GM18526 (cell line): ENCODE results near the gene PLXNA4.

Source experiments
- POLR2A ChIP-seq: IDR thresholded peaks from 3 replicates; pipeline ENCODE4 v1.6.1; 2011; ENCODE audit not compliant: insufficient read length; ENCODE audit errors: extremely low read depth

PLXNA4 gene

DNA sequence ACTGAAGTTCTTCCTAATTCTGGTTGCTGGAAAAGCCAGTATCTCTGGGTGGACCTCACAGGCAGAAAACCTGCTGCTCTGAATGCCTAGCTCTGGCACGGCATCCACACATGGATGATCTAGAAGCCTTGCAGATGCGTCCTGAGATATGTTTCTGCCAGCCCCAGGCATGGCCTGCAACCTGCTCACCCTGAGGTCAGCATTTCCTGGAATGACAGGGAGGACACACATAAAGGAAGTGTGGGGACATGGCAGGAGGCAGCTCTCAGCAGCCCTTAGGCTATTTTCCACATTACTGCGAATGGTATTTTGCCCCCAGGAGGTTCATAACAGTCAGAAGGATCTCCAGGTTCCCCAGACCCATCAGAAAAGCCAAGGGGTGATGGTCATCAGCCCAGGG lies 23.2 kb downstream of the PLXNA4 start:
- no peak for TF ChIP-seq POLR2A

DNA sequence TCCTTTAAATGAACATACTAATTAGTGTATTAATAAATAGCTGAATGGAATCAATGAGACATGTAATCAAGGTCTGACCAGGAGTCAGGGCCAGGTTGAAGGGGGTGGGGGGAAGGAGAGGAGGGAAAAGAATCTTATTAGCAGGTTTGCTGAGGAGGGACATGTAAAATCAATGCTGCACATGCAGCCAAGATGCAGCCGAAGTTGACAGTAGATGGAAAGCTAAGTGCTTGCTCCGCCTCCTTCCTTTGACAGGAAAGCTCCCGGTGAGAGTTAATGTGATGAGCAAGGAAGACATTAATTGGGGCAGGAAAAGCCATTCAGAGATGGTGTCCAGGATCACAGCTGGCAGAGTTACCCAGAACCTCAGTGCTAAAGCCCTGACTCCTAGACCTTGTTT lies 24.4 kb downstream of the PLXNA4 start:
- TF ChIP-seq POLR2A, result no peak

DNA sequence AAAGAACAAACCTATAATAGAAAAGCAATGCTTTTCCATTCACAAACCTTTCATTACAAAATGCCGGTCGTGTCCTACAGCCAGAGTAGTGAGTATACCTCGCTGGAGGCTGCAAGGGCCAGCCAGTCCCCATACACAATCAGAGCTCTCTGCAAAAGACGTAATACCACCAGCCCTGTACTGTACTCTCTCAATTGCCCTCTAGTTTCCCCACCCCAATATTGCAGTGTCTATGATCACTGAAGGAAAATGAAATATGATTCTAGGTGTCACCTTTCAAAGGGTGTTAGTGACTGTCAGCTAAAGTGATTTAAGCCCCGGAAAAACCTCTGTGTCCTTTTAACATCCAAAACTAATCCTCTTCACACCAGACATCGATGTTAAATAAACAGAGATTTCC lies 24.8 kb downstream of the PLXNA4 start:
- TF ChIP-seq POLR2A, result no peak

DNA sequence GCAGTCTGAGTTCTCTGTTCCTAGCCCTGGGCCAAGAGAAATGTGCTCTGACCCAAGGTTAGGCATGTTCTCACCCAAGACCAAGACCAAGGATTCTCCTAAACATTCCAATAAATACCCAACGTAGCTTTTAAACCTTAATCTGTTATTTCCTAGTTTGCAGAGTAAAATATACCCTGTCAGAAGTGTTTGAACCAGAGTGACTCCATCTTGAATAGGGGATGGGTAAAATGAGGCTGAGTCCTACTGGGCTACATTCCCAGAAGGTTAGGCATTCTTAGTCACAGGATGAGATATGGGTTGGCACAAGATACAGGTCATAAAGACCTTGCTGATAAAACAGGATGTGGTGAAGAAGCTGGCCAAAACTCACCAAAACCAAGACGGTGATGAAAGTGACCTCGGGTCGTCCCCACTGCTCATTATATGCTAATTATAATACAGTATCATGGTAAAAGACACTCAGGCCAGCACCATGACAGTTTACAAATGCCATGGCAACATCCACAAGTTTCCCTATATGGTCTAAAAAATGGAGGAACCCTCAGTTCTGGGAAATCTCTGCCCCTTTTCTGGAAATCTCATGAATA lies 27.7 kb downstream of the PLXNA4 start:
- TF ChIP-seq POLR2A, result no peak

DNA sequence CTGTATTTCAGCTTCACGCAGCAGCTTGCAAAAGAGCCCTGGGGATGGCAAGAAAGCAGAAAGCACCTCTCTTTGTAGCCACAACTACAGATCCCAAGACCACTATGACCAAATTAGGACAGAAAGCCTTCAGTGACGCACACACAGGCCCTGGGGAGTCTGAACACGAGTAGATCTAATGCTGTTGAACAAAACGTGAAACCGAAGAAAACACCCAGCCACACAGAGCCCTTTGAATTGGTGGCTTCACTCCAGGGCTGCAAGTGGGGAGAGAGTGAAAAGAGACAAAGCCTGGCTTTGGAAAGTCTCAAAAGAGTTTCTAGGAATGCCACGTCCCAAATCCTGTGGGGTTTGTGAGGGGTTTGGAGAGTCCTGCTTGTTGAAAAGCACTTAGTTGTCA lies 28.4 kb downstream of the PLXNA4 start:
- no peak for TF ChIP-seq POLR2A

DNA sequence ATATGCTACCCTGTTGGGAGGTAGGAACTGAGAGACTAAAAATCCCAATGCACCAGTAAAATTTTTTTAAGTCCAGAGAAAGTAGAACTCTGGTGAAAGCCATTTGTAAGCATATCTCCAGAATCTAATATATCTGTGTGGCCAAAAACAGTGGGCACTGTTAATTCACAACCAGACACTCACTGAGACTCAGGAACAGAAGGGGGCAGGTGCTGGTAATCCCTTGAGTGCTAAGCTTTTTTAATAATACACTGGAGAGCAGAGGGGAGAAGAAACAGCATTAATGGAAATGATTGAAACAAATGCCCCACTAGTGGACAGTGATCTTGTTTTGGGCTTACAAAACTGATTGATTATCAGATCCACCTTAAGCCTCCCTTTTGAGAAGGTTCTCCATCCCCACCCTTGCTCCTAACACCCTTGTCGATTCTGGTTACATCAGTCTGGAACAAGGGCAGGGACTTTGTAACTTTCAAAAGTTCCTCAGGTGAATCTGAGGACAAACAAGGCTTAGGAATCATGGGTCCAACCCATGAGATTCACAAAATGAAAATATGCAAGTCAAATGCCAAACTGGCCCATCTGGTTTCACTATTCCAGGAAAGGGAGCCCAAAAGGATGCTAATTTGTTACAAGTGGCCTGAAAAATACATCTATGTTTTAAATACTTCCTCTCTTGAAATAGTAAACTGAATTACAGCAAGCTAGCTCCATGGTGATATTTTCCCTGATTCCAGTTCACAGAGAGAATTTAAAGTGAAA lies 29.7 kb downstream of the PLXNA4 start:
- no peak for TF ChIP-seq POLR2A

DNA sequence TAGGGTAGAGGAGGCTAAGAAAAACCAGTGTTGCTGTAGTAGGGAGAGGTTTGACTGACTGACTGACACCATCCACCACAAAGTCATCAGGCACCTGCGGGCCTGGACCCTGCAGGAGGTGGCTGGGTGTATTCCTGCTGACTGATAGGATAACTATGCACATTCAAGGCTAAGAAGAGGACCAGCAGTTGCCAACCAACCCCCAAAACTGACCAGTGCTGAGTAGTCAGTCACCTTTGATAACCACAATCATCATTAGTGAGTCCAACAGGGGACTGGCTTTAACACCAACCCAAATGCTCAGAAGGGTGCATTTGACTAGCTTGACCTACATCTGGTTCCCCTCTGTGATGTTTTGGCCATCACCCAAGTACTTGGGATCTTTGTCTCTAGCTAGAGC lies 30.5 kb downstream of the PLXNA4 start:
- TF ChIP-seq POLR2A, result no peak

DNA sequence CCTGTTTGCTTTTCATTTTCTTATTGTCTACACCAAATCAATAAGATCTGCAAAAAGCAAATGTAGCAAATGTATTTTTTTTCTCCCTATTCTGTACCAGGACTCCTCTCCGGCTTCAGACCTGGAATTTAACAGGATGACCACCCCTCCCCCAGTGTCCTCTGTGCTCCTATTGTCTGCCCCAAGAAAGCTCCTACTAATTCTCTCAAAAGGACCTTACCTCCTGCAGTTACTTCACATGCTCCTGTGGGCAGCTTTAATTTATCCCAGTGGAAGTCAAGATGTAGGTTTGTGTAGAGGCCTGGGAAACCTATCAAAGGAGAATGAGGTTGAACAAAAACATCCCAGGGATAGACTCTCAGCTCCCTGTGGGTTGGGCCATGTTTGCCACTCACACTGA lies 31.3 kb downstream of the PLXNA4 start:
- no peak for TF ChIP-seq POLR2A

DNA sequence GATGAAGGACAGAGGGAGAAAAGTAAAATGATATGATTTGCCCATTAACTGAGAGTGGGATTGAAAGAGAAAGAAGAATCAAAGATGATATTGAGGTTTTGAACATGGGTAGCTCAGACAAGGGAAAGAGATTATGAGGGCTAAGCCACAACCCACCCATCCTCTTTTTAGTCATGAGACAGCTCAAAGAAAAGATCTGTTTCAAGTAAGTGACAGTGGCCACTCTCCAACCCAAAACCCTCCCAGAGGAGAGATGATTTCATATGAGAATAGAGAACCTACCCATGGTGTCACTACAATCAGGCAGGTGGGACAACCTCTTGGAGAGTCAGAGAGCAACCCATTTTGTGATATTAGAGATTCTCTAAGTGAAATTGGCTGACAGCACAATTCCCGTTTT lies 32.2 kb downstream of the PLXNA4 start:
- no peak for TF ChIP-seq POLR2A

DNA sequence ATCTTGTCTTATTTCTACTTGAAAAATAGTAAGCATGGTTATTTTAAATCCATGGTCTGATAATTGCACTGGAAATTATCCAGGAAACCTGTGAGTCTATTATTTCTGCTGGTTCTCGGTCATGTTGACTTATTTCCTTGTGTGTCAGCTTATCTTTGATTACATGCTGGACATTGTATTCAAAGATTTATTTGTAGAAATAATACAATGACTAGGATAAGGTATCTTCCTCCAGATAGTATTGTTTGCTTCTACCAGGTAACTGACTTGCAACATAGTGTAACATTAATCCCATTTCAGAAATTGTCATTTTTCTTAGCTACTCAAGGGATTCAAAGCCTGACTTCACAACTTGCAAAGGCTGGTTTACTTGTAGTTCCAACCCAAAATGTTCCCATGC lies 33.4 kb downstream of the PLXNA4 start:
- no peak for TF ChIP-seq POLR2A

DNA sequence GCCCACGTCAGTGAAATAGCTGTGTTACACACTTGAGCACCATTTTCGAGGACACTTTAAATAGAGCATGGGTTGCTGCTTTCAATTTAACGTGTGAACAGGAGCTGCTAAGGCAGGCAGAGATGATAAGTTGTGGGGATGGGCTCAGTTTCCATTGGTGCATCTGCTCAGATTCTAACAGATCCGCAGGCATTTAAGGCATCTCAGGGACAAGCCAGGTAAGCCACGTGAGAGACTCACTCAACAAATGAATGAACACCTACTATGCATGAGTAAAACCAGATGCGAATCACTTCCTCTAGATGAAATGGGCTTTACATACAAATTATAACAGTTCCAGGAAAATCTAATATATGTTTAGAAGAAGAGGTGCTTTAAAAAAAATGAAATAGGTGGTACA lies 34.6 kb downstream of the PLXNA4 start:
- TF ChIP-seq POLR2A, result no peak

DNA sequence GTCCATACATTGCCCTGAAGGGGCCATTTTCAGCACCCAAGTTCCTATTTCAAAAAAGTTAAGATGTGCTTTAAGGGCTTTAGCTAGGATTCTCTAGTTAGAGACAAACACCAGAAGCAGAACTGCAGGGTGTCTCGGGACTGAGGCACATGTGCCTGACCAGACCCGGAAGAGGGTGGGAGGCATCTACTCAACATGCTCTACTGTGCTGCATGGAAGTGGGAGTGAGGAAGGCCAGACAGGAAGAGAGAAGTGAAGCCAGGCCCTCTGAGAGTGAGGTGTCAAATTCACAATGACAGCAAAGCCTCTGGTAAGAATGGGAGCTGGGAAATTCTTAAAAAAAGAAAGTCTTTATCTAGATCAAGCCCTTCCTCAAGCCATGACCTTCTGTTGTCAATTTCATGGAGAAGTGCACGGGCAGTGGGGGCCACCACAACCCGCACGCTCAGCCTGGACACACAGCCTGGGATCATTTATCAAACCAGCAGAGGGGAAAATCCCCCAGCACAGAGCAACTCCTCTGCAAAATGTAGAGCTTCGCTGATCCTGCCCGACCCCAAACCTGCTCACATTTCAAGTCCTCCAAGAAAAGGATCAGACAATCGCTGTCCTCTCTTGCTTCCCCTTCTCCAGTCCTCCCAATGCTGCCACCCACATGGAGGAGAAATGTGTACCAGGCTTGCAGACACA lies 38.7 kb downstream of the PLXNA4 start:
- TF ChIP-seq POLR2A, result no peak

DNA sequence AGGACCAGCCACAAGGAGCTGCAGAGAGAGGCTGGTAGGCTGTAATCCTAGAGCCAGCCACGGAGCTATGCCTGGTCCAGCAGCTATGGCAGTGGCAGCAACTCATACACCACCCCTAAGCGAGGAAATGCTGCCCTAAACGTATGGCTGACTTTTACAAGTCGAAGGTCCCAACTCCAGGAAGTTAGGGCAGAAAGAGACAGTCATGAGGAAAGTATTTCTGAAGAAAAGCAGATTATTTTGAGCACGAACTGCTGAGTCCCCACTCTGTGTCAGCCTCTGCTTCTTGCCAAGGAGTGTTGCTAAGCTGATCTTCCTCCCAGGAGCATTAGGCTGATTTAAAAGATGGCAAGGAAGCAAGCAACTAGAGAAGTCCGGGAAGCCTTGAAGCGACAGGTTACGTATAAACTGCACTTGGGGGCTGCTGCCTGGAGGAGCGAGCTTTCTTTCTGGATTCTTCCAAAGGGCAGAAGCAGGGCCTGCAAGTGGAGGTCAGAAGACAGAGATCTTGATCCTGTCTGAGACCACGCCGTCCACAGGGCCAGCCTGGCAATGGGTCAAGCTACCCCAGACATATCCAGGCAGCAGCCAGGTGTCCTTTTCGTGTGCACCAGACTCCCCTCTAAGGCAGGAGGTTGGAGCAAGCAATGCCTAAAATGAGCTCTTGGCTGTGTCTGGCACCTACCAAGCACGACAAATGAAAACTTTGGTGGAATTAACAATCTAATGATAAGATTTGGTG lies 39.4 kb downstream of the PLXNA4 start:
- no peak for TF ChIP-seq POLR2A

DNA sequence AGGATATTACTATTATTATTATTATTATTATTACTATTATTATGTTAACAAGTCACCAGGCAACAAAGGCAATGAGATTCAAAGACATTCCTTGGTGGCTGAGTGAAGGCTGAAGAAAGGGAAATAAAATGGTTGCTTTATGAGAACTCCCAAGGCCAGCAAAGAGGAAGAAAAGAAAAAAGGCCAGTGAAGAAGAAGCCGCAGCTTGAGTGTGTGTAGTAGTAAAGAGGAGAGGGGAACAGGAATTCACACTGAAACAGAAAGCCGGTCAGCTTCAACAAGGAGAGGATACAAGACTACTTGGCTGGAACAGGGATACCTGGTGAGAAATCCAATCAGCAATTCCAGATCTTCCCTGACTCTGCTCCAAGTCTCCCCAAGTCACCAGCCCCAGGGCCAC lies 42.4 kb downstream of the PLXNA4 start:
- TF ChIP-seq POLR2A, result no peak

DNA sequence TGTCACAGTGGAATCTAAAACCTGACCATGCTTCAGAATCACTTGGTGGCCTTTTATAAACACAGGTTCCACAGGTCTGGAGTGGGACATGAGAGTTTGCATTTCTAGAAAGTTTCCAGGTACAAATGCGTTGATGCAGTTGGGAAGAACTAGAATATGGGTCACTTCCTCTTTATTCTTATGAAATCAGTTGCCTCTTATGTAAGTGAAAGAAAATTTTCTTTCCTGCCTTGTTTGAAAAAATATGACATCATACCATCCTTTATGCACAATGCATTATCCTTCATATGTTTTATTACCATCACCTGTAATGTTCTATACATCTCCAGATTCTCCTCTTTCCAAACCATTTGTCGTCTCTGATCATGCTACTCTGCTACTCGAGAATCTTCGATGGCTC lies 44.0 kb downstream of the PLXNA4 start:
- TF ChIP-seq POLR2A, result no peak

DNA sequence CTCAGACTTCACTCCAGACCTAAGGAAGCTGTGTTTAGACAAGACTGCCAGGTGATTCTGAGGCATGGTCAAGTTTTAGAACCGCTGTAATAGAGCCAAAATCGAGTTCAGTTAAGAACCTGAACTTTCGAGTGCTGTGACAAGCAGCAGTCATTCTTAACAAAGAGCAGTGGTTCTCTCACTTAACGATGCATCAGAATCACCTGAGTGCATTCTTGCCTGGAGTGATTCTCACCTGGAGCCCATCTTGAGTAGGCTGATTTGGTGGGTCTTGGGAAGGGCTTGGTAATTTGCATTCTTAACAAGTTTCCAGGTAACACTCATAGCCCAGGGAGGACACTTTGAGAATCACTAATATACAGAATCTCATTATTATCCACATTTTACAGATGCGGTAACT lies 44.7 kb downstream of the PLXNA4 start:
- TF ChIP-seq POLR2A, result no peak
